NCI-H1694 (cell line): ENCODE data around the gene TSR1.

Experiments used
- DNase-seq: peaks from one replicate; lab custom pipeline; 2025; lab: John Stamatoyannopoulos, UW

The TSR1 gene

GRCh38 chr17:2369039-2369438 lies 32.8 kb upstream of the TSR1 start:
- DNase-seq = no peak

- peak; percentile 79 for DNase-seq
Observed at GRCh38 chr17:2368359-2368758, 32.1 kb upstream of the TSR1 start.

GRCh38 chr17:2366747-2367494 lies 30.7 kb upstream of the TSR1 start:
- no peak for DNase-seq

- no peak for DNase-seq
Observed at GRCh38 chr17:2365132-2365531, 28.9 kb upstream of the TSR1 start.

GRCh38 chr17:2364763-2365116 lies 28.5 kb upstream of the TSR1 start:
- no peak for DNase-seq

GRCh38 chr17:2363851-2364762 lies 27.9 kb upstream of the TSR1 start:
- DNase-seq = no peak

GRCh38 chr17:2363318-2363717 lies 27.1 kb upstream of the TSR1 start:
- no peak for DNase-seq

GRCh38 chr17:2362881-2363280 lies 26.6 kb upstream of the TSR1 start:
- no peak for DNase-seq

GRCh38 chr17:2362416-2362815 lies 26.2 kb upstream of the TSR1 start:
- no peak for DNase-seq

GRCh38 chr17:2362016-2362415 lies 25.8 kb upstream of the TSR1 start:
- DNase-seq = no peak

GRCh38 chr17:2361010-2361760 lies 24.9 kb upstream of the TSR1 start:
- no peak for DNase-seq

- no peak for DNase-seq
Observed at GRCh38 chr17:2357931-2358434, 21.7 kb upstream of the TSR1 start.

GRCh38 chr17:2357237-2357636 lies 21.0 kb upstream of the TSR1 start:
- DNase-seq = no peak

GRCh38 chr17:2354311-2354710 lies 18.1 kb upstream of the TSR1 start:
- DNase-seq = no peak

- DNase-seq = no peak
Observed at GRCh38 chr17:2351269-2351668, 15.0 kb upstream of the TSR1 start.

GRCh38 chr17:2347805-2348685 lies 11.8 kb upstream of the TSR1 start:
- peak; percentile 69 for DNase-seq

GRCh38 chr17:2346475-2346874 lies 10.2 kb upstream of the TSR1 start:
- DNase-seq = no peak

- no peak for DNase-seq
Observed at GRCh38 chr17:2344528-2344927, 8.3 kb upstream of the TSR1 start.

- DNase-seq = no peak
Observed at GRCh38 chr17:2343421-2343820, 7.2 kb upstream of the TSR1 start.

GRCh38 chr17:2338315-2338657 lies 2.0 kb upstream of the TSR1 start:
- no peak for DNase-seq

GRCh38 chr17:2337544-2338314 lies 1.5 kb upstream of the TSR1 start:
- no peak for DNase-seq
